Uterus (tissue), 4 donors: ENCODE data around the gene TCHP. TPM values are rescaled to one million over a fixed set of nuclear protein-coding genes. Genes with fewer than 3 reads are reported as not detected.

Experiments used
- DNase-seq, 2 donors: peaks; one replicate each; pipeline ENCODE4 v3.0.0-alpha.2; 2019 to 2020
- H3K27ac ChIP-seq, 2 donors: fragments of 200-600 bp; sonication (generic); 1 replicate in 1 of 2; 2 replicates in 1 of 2; pipeline ENCODE4 v1.5.1; 2016 to 2018
- H3K27me3 ChIP-seq, 2 donors: fragments of 200-600 bp; sonication (generic); one replicate each; pipeline ENCODE4 v1.5.1; 2018 to 2019; ENCODE audit warnings: control low read depth in 1 of 2
- H3K36me3 ChIP-seq, 2 donors: fragments of 200-600 bp; sonication (generic); one replicate each; pipeline ENCODE4 v1.5.1; 2019; ENCODE audit warnings: control low read depth in 1 of 2
- H3K4me1 ChIP-seq, 2 donors: fragments of 200-600 bp; sonication (generic); one replicate each; pipeline ENCODE4 v1.5.1; 2018 to 2019; ENCODE audit warnings: control low read depth in 1 of 2
- H3K4me3 ChIP-seq, 2 donors: fragments of 200-600 bp; sonication (generic); 1 replicate in 1 of 2; 2 replicates in 1 of 2; pipeline ENCODE4 v1.5.1; 2018 to 2019; ENCODE audit warnings: mild to moderate bottlenecking in 1 of 2
- H3K9me3 ChIP-seq, 2 donors: fragments of 200-600 bp; sonication (generic); one replicate each; pipeline ENCODE4 v1.5.1; 2019; ENCODE audit warnings: control low read depth in 1 of 2
- POLR2A ChIP-seq, 2 donors: fragments of 450-650 bp; IDR thresholded peaks; one replicate each; pipeline ENCODE4 v1.6.1; 2016; ENCODE audit warnings: antibody characterized with exemption in 2 of 2, mild to moderate bottlenecking in 1 of 2, moderate library complexity in 1 of 2
- intact Hi-C: fragments of 100-400 bp; cut with DNase I; formaldehyde crosslinking; loops from one replicate; pipeline ENCODE4 v1.15.1; 2023; ENCODE audit warnings: low total_unique reads
- total RNA-seq, 4 donors: library from RNA; depleted of rRNA in 3 of 4; stranded (reverse); fragments of >200 nt in 3 of 4; gene quantifications; one replicate each; pipeline versions ENCODE4 v1.1.0 to v1.2.4, GENCODE V29; 2014 to 2023
- TF ChIP-seq, protein P1 (sequence below), 4 experiments: fragments of 200-600 bp in 2 of 4; fragments of 450-650 bp in 2 of 4; sonication (generic) in 2 of 4; IDR thresholded peaks; one replicate each; pipeline ENCODE4 v1.5.1; 2016 to 2019; ENCODE audit warnings: antibody characterized with exemption in 4 of 4, mild to moderate bottlenecking in 2 of 4, moderate library complexity in 1 of 4
- donor health status: DM: yes; HTN: yes; CAD: no.

The TCHP gene
- total RNA-seq, 4 donors from 2014 or later, result 5.9 to 19.0 (median 12.8) TPM

- Histone ChIP-seq H3K9me3 (no peaks in the 10 kb centered on the region), H3K4me1 (no peaks in the 10 kb centered on the region), H3K36me3 (no peaks in the 10 kb centered on the region), H3K4me3 (no peak overlapping the region), H3K27ac (no peak overlapping the region), H3K27me3 (no peaks in the 10 kb centered on the region)
- TF ChIP-seq, protein P1, sequence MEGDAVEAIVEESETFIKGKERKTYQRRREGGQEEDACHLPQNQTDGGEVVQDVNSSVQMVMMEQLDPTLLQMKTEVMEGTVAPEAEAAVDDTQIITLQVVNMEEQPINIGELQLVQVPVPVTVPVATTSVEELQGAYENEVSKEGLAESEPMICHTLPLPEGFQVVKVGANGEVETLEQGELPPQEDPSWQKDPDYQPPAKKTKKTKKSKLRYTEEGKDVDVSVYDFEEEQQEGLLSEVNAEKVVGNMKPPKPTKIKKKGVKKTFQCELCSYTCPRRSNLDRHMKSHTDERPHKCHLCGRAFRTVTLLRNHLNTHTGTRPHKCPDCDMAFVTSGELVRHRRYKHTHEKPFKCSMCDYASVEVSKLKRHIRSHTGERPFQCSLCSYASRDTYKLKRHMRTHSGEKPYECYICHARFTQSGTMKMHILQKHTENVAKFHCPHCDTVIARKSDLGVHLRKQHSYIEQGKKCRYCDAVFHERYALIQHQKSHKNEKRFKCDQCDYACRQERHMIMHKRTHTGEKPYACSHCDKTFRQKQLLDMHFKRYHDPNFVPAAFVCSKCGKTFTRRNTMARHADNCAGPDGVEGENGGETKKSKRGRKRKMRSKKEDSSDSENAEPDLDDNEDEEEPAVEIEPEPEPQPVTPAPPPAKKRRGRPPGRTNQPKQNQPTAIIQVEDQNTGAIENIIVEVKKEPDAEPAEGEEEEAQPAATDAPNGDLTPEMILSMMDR (IDR thresholded peaks at IDR 0.05), result no peak
- TF ChIP-seq POLR2A (IDR thresholded peaks at IDR 0.05), result no peak
- intact Hi-C loops, result no loop called here
- no peak for DNase-seq
Measured at GRCh38 chr12:109939504-109939903, 39.4 kb downstream of the TCHP start.

- no peak overlapping the region for H3K27ac ChIP-seq
- H3K36me3 ChIP-seq, result no peaks in the 10 kb centered on the region
- no peaks in the 10 kb centered on the region for H3K9me3 ChIP-seq
- TF ChIP-seq POLR2A (IDR thresholded peaks at IDR 0.05), result no peak
- TF ChIP-seq, protein P1 (IDR thresholded peaks at IDR 0.05), result no peak
- no peaks in the 10 kb centered on the region for H3K27me3 ChIP-seq
- no peak overlapping the region for H3K4me3 ChIP-seq
- DNase-seq, result no peak
- intact Hi-C loops, result no loop called here
- no peaks in the 10 kb centered on the region for H3K4me1 ChIP-seq
Measured at GRCh38 chr12:109940339-109940923, 40.4 kb downstream of the TCHP start.

GRCh38 chr12:109943811-109944210 lies 43.7 kb downstream of the TCHP start:
- no peaks in the 10 kb centered on the region for H3K36me3 ChIP-seq
- TF ChIP-seq, protein P1 (IDR thresholded peaks at IDR 0.05), result no peak
- TF ChIP-seq POLR2A (IDR thresholded peaks at IDR 0.05), result no peak
- no peak overlapping the region for H3K27ac ChIP-seq
- no peaks in the 10 kb centered on the region for H3K9me3 ChIP-seq
- H3K4me3 ChIP-seq, result no peak overlapping the region
- no peaks in the 10 kb centered on the region for H3K27me3 ChIP-seq
- H3K4me1 ChIP-seq, result peaks cover 0 to 2% of the 10 kb centered on the region in 2 donors
- intact Hi-C loops, result no loop called here
- no peak for DNase-seq

DNA sequence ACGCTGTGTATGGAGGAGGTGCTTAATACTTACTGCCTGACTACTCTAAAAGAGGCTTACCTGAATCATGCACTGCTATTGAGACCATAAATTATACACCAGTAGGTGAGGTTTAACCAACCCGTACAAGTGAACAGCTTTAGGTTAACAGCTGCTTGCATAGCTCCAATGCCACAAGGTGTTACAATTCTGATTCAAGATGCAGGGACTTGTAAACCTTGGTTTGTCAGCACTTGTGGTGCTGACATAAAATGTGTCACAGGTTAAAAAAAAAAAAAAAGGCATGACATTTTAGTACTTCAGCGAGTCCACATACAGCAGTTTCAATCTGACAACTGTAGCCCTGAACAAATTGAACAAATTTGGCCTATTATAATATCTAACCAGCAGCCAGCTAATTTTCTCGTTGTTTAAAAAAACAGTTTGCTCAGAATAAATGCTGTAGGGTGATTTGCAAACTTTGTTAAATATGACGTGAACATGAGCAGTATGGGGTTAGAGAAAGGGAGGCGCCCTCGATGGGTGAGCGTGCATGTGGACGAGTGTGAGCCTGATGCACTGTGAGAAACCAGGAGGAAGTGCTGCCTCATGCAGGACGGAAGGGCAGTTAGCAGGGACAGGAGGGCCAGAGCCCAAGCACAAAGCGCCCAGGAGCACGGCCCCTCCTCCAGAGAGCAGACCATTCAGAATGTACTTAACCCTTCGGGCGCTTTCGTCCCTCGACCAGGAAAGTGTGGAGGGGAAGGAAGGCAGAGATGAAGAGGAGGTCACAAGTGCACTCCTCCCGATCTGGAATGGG lies 44.7 kb downstream of the TCHP start:
- H3K27ac ChIP-seq, result no peak overlapping the region
- H3K4me1 ChIP-seq, result peaks cover 0 to 11% of the 10 kb centered on the region in 2 donors

DNA sequence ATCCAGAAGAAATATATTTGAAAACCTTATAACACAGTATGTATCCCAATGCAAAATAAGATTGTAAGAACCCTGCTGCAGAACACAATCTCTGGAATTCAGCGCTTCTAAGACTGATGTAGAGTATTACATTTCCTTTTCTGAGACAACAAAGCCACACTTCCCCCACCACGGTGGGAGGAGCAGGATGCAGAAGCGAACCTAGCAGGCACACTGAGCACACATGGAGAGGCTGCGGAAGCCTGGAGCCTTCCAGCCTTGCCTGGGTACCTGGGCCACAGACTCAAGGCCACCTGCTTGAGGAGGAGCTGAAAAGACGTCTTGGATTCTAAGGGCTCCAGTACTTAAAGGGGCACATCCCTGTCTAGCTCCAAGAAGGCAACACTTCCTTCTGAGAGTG lies 46.4 kb downstream of the TCHP start:
- H3K4me3 ChIP-seq, result no peak overlapping the region
- no peaks in the 10 kb centered on the region for H3K9me3 ChIP-seq
- no peaks in the 10 kb centered on the region for H3K36me3 ChIP-seq
- TF ChIP-seq, protein P1 (IDR thresholded peaks at IDR 0.05), result no peak
- TF ChIP-seq POLR2A (IDR thresholded peaks at IDR 0.05), result no peak
- peaks cover 0 to 11% of the 10 kb centered on the region in 2 donors for H3K4me1 ChIP-seq
- H3K27me3 ChIP-seq, result no peaks in the 10 kb centered on the region
- DNase-seq, result no peak
- H3K27ac ChIP-seq, result peak overlapping the region; percentile 48 to 69
- intact Hi-C loops, result no loop called here

More for the DNA sequence above, 44.7 kb downstream of the TCHP start:
- Histone ChIP-seq H3K9me3 (no peaks in the 10 kb centered on the region), H3K27me3 (no peaks in the 10 kb centered on the region), H3K4me3 (no peak overlapping the region), H3K36me3 (no peaks in the 10 kb centered on the region)
- no peak for TF ChIP-seq POLR2A (IDR thresholded peaks at IDR 0.05)
- TF ChIP-seq, protein P1 (IDR thresholded peaks at IDR 0.05), result no peak
- no peak for DNase-seq
- intact Hi-C loops, result no loop called here
